Loucy (cell line): ENCODE measurements around the gene UHMK1.

Experiments
- H2AFZ ChIP-seq: fragments of 200-600 bp; sonication (generic); 2 replicates; pipeline ENCODE4 v1.6.0; 2016; ENCODE audit warnings: antibody characterized with exemption, mild to moderate bottlenecking, low read length, moderate library complexity
- H3F3A ChIP-seq: fragments of 200-600 bp; 2 replicates; pipeline ENCODE4 v1.6.0; 2016; ENCODE audit warnings: antibody characterized with exemption, low read depth, mild to moderate bottlenecking
- H3K27me3 ChIP-seq: fragments of 200-600 bp; sonication (generic); 2 replicates; pipeline ENCODE4 v1.6.1; 2014; ENCODE audit warnings: low read length, mild to moderate bottlenecking; ENCODE audit not compliant: insufficient read depth, poor library complexity, severe bottlenecking
- H3K36me3 ChIP-seq: fragments of 200-600 bp; sonication (generic); 2 replicates; pipeline ENCODE4 v1.6.1; 2016; ENCODE audit warnings: low read length; ENCODE audit not compliant: insufficient read depth
- H3K4me1 ChIP-seq: fragments of 200-600 bp; sonication (generic); 2 replicates; pipeline ENCODE4 v1.5.1; 2014; ENCODE audit warnings: low read length, mild to moderate bottlenecking; ENCODE audit not compliant: insufficient read depth, poor library complexity, severe bottlenecking
- H3K4me2 ChIP-seq: fragments of 200-600 bp; sonication (generic); 2 replicates; pipeline ENCODE4 v1.6.0; 2014; ENCODE audit warnings: antibody characterized with exemption, low read length, low read depth, mild to moderate bottlenecking; ENCODE audit not compliant: poor library complexity, severe bottlenecking
- H3K4me3 ChIP-seq: fragments of 200-600 bp; sonication (generic); 2 replicates; pipeline ENCODE4 v1.5.1; 2014; ENCODE audit warnings: low read length, mild to moderate bottlenecking, mixed read lengths; ENCODE audit not compliant: poor library complexity, severe bottlenecking
- H3K79me2 ChIP-seq: fragments of 200-600 bp; sonication (generic); 2 replicates; pipeline ENCODE4 v1.6.1; 2014; ENCODE audit warnings: low read length; ENCODE audit not compliant: insufficient read depth
- H3K9ac ChIP-seq: fragments of 200-600 bp; sonication (generic); 2 replicates; pipeline ENCODE4 v1.6.0; 2014; ENCODE audit warnings: mild to moderate bottlenecking, low read depth, low read length, moderate library complexity; ENCODE audit not compliant: poor library complexity, severe bottlenecking
- H3K9me2 ChIP-seq: fragments of 200-600 bp; sonication (generic); replicated peaks from 2 replicates; pipeline ENCODE4 v1.6.1; 2016; ENCODE audit warnings: low read depth, low read length, mixed read lengths
- H3K9me3 ChIP-seq: fragments of 200-600 bp; sonication (generic); 2 replicates; pipeline ENCODE4 v1.6.1; 2014; ENCODE audit warnings: mild to moderate bottlenecking, antibody characterized with exemption, low read length, low read depth; ENCODE audit not compliant: insufficient read depth
- H4K20me1 ChIP-seq: fragments of 200-600 bp; sonication (generic); 2 replicates; pipeline ENCODE4 v1.6.0; 2014; ENCODE audit warnings: antibody characterized with exemption, low read length, mild to moderate bottlenecking; ENCODE audit not compliant: insufficient read depth, poor library complexity, severe bottlenecking
- CTCF ChIP-seq: fragments of 200-600 bp; sonication (generic); conservative IDR thresholded peaks from 2 replicates; pipeline ENCODE4 v1.5.1; 2014; ENCODE audit warnings: mild to moderate bottlenecking, antibody characterized with exemption, low read length
- EZH2phosphoT487 ChIP-seq: fragments of 200-600 bp; IDR thresholded peaks from 2 replicates; pipeline ENCODE4 v1.6.1; 2018; ENCODE audit warnings: antibody characterized with exemption, mild to moderate bottlenecking, moderate library complexity, borderline replicate concordance

UHMK1 gene

DNA sequence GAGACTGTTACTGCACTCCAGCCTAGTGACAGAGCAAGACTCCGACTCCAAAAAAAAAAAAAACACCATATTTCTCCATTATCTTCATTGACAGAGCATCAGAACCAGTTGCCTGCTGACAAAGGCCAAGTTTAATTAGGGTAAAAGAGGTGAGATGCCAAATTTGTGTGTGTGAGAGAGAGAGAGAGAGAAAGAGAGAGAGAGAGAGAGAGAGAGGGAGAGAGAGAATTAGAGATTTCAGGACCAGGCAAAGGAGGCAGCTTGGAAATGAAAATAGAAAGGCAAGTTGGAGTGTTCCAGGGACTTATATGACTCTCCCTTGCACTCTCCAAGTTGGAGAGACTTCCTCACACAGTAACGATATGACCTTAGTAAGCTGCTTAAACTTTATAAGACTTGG lies 39.6 kb downstream of the UHMK1 start:
- no peaks in the 10 kb centered on the region for H3F3A ChIP-seq
- H3K9me3 ChIP-seq, result no peaks in the 10 kb centered on the region
- H3K4me1 ChIP-seq, result no peaks in the 10 kb centered on the region
- H3K9me2 ChIP-seq, result no peaks in the 10 kb centered on the region
- no peak overlapping the region for H3K9ac ChIP-seq
- H3K79me2 ChIP-seq, result no peaks in the 10 kb centered on the region
- no peak overlapping the region for H3K4me3 ChIP-seq
- no peaks in the 10 kb centered on the region for H3K36me3 ChIP-seq
- no peak overlapping the region for H3K4me2 ChIP-seq
- H2AFZ ChIP-seq, result no peak overlapping the region
- H4K20me1 ChIP-seq, result no peaks in the 10 kb centered on the region
- TF ChIP-seq CTCF (no peak), EZH2phosphoT487 (no peak)
- H3K27me3 ChIP-seq, result no peaks in the 10 kb centered on the region

DNA sequence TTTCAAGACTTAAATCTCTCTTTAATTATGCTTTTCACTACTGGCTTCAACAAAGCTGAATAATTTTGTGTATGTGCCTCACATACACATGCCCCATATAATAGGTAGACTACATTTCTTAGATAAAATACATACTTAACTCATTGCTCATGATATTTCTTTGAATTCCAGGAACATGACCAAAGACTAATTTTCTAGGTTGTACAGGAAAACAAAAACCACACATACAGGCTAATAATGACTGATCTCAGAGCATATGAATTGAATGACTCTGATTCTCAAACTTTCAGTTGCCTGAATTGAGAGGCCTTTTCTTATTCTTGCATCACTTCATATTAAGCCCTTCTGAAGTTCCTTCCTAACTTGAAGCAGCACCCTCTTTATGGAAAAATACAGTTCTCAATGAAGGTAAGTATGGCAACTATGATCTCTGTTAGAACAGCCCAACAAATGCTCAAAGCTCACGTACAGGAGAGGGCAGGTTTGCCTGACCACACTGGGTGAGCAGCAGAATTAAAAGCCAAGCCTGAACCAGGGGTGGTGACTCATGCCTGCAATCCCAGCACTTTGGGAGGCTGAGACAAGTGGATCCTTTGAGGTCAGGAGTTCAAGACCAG lies 41.3 kb downstream of the UHMK1 start:
- H2AFZ ChIP-seq, result no peak overlapping the region
- no peak overlapping the region for H3K9ac ChIP-seq
- no peaks in the 10 kb centered on the region for H3K9me3 ChIP-seq
- H3K4me2 ChIP-seq, result no peak overlapping the region
- TF ChIP-seq CTCF (no peak), EZH2phosphoT487 (no peak)
- no peaks in the 10 kb centered on the region for H4K20me1 ChIP-seq
- no peaks in the 10 kb centered on the region for H3K27me3 ChIP-seq
- no peaks in the 10 kb centered on the region for H3K9me2 ChIP-seq
- no peaks in the 10 kb centered on the region for H3K36me3 ChIP-seq
- no peaks in the 10 kb centered on the region for H3K4me1 ChIP-seq
- no peak overlapping the region for H3K4me3 ChIP-seq
- no peaks in the 10 kb centered on the region for H3K79me2 ChIP-seq
- H3F3A ChIP-seq, result no peaks in the 10 kb centered on the region

DNA sequence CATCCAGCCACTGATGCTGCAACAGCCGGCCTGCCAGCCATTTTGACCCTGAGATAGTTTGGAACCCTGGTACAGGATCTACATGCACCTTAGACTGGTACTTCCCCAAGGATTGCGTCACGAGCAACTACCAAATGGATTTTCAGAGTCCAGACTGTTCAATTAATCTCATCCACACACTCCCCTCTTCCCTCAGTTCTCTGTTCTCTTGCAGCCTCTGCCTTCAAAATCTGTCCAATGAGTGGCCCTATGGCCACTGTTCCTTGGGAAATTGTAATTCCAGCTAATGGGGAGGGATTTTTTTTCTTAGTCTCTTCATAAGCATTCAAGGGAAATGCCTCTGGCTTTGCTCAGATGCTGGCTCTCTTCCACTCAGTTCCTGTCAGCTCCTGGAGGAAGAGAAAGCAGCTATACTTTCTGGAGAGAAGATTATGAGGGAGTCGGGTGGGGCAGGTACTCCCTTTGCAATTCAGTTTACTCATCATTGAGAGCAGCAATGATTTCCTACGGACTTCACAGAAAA lies 44.1 kb downstream of the UHMK1 start:
- no peaks in the 10 kb centered on the region for H3K9me3 ChIP-seq
- H3K4me1 ChIP-seq, result no peaks in the 10 kb centered on the region
- no peak overlapping the region for H3K9ac ChIP-seq
- no peak overlapping the region for H3K4me2 ChIP-seq
- H3K27me3 ChIP-seq, result no peaks in the 10 kb centered on the region
- H3K4me3 ChIP-seq, result no peak overlapping the region
- no peaks in the 10 kb centered on the region for H4K20me1 ChIP-seq
- H3K36me3 ChIP-seq, result no peaks in the 10 kb centered on the region
- H3K9me2 ChIP-seq, result no peaks in the 10 kb centered on the region
- H2AFZ ChIP-seq, result no peak overlapping the region
- no peaks in the 10 kb centered on the region for H3F3A ChIP-seq
- H3K79me2 ChIP-seq, result no peaks in the 10 kb centered on the region
- no peak for TF ChIP-seq EZH2phosphoT487
- TF ChIP-seq CTCF, result no peak
